ENCODE results near the gene DCLRE1B. TPM values are rescaled to one million over a fixed set of nuclear protein-coding genes. Genes with fewer than 3 reads are reported as not detected.

Gene DCLRE1B
- total and polyA plus RNA-seq, 9 of the 15 experiments (the other 6 are each of a cell fraction or from before 2014, with no cell fraction given) = 10.6 to 28.8 (median 17.2) TPM

- TF ChIP-seq MEIS2 (IDR thresholded peaks at IDR 0.05; ENCODE audit: partially characterized antibody) = peak; percentile 75
- TF ChIP-seq TFAM (CRISPR knock-in tag; conservative IDR thresholded peaks at IDR 0.05) = no peak
- peak; percentile 90 for TF ChIP-seq TOE1 (IDR thresholded peaks at IDR 0.05; ENCODE audit: borderline replicate concordance)
- TF ChIP-seq TOE1 (CRISPR knock-in tag; IDR thresholded peaks at IDR 0.05; ENCODE audit: borderline replicate concordance, low read depth) = no peak
- TF ChIP-seq, protein P1, sequence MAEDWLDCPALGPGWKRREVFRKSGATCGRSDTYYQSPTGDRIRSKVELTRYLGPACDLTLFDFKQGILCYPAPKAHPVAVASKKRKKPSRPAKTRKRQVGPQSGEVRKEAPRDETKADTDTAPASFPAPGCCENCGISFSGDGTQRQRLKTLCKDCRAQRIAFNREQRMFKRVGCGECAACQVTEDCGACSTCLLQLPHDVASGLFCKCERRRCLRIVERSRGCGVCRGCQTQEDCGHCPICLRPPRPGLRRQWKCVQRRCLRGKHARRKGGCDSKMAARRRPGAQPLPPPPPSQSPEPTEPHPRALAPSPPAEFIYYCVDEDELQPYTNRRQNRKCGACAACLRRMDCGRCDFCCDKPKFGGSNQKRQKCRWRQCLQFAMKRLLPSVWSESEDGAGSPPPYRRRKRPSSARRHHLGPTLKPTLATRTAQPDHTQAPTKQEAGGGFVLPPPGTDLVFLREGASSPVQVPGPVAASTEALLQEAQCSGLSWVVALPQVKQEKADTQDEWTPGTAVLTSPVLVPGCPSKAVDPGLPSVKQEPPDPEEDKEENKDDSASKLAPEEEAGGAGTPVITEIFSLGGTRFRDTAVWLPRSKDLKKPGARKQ (CRISPR knock-in tag; IDR thresholded peaks at IDR 0.05) = no peak
- peak; percentile 92 for TF ChIP-seq POLR2G (IDR thresholded peaks at IDR 0.05; ENCODE audit: low read depth, low read length)
- TF ChIP-seq ZNF583 (CRISPR knock-in tag; IDR thresholded peaks at IDR 0.05) = no peak
- TF ChIP-seq SMC3 (conservative IDR thresholded peaks at IDR 0.05; ENCODE audit: insufficient read depth, low read depth, low read length) = peak; percentile 90
- peak; percentile 51 for TF ChIP-seq POU5F1 (IDR thresholded peaks at IDR 0.05; ENCODE audit: borderline replicate concordance, low read depth, low read length, partially characterized antibody)
- TF ChIP-seq, protein P2, sequence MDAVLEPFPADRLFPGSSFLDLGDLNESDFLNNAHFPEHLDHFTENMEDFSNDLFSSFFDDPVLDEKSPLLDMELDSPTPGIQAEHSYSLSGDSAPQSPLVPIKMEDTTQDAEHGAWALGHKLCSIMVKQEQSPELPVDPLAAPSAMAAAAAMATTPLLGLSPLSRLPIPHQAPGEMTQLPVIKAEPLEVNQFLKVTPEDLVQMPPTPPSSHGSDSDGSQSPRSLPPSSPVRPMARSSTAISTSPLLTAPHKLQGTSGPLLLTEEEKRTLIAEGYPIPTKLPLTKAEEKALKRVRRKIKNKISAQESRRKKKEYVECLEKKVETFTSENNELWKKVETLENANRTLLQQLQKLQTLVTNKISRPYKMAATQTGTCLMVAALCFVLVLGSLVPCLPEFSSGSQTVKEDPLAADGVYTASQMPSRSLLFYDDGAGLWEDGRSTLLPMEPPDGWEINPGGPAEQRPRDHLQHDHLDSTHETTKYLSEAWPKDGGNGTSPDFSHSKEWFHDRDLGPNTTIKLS (IDR thresholded peaks at IDR 0.05; ENCODE audit: borderline replicate concordance, low read depth) = peak; percentile 75
- TF ChIP-seq RBM25 (IDR thresholded peaks at IDR 0.05; ENCODE audit: low read depth, low read length, severe bottlenecking) = no peak
- no peak for TF ChIP-seq ZBTB12 (CRISPR knock-in tag; IDR thresholded peaks at IDR 0.05)
- peak; percentile 56 for TF ChIP-seq C11orf30 (IDR thresholded peaks at IDR 0.05; ENCODE audit: low read depth)
- no peak for TF ChIP-seq ZNF551 (CRISPR knock-in tag; IDR thresholded peaks at IDR 0.05)
- TF ChIP-seq ZNF589 (CRISPR knock-in tag; IDR thresholded peaks at IDR 0.05; ENCODE audit: low read depth) = peak; percentile 40; the same call in 1 of the 2 replicates
- TF ChIP-seq, protein P3, sequence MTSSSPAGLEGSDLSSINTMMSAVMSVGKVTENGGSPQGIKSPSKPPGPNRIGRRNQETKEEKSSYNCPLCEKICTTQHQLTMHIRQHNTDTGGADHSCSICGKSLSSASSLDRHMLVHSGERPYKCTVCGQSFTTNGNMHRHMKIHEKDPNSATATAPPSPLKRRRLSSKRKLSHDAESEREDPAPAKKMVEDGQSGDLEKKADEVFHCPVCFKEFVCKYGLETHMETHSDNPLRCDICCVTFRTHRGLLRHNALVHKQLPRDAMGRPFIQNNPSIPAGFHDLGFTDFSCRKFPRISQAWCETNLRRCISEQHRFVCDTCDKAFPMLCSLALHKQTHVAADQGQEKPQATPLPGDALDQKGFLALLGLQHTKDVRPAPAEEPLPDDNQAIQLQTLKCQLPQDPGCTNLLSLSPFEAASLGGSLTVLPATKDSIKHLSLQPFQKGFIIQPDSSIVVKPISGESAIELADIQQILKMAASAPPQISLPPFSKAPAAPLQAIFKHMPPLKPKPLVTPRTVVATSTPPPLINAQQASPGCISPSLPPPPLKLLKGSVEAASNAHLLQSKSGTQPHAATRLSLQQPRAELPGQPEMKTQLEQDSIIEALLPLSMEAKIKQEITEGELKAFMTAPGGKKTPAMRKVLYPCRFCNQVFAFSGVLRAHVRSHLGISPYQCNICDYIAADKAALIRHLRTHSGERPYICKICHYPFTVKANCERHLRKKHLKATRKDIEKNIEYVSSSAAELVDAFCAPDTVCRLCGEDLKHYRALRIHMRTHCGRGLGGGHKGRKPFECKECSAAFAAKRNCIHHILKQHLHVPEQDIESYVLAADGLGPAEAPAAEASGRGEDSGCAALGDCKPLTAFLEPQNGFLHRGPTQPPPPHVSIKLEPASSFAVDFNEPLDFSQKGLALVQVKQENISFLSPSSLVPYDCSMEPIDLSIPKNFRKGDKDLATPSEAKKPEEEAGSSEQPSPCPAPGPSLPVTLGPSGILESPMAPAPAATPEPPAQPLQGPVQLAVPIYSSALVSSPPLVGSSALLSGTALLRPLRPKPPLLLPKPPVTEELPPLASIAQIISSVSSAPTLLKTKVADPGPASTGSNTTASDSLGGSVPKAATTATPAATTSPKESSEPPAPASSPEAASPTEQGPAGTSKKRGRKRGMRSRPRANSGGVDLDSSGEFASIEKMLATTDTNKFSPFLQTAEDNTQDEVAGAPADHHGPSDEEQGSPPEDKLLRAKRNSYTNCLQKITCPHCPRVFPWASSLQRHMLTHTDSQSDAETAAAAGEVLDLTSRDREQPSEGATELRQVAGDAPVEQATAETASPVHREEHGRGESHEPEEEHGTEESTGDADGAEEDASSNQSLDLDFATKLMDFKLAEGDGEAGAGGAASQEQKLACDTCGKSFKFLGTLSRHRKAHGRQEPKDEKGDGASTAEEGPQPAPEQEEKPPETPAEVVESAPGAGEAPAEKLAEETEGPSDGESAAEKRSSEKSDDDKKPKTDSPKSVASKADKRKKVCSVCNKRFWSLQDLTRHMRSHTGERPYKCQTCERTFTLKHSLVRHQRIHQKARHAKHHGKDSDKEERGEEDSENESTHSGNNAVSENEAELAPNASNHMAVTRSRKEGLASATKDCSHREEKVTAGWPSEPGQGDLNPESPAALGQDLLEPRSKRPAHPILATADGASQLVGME (CRISPR knock-in tag; IDR thresholded peaks at IDR 0.05) = no peak
- TF ChIP-seq GATA2 (CRISPR knock-in tag; IDR thresholded peaks at IDR 0.05) = no peak
These were observed at the start of gene DCLRE1B, which contains the start of gene AP4B1 (continued) for GRCh38 chr1:113904674-113905434.

All from K562 (cell line).